IMR-90 (cell line): ENCODE results near the gene SERPINA10. TPM values are rescaled to one million over a fixed set of nuclear protein-coding genes. Genes with fewer than 3 reads are reported as not detected.

Experiments
- ATAC-seq: fragments of 200-7000 bp; cut with Tn5 transposase; 2 replicates; pipeline ENCODE4 v1.9.1; 2020; ENCODE audit warnings: low read depth, mild to moderate bottlenecking, moderate library complexity
- BruUV-seq: library from RNA; stranded (reverse); fragments of 400-500 nt; replicated peaks from 2 replicates; lab custom pipeline; 2021; lab: Mats Ljungman, UMichigan
- CTCF ChIA-PET: fragments of 300-600 bp; formaldehyde crosslinking; extraction: SDS; loops from one replicate; lab custom pipeline; 2021; ENCODE audit warnings: antibody characterized with exemption; lab: Yijun Ruan, JAX
- POLR2A ChIA-PET: fragments of 300-600 bp; sonication (Branson Sonifier 250); formaldehyde crosslinking; loops from one replicate; lab custom pipeline; 2022; ENCODE audit warnings: antibody characterized with exemption; ENCODE audit not compliant: unreplicated experiment; lab: Charles Lee
- DNase-seq: peaks from one replicate; pipeline ENCODE4 v3.0.0; 2013
- H2AFZ ChIP-seq: replicated peaks from 2 replicates; pipeline ENCODE3; 2013; ENCODE audit warnings: low read length, mild to moderate bottlenecking; ENCODE audit not compliant: poor library complexity
- H2AK5ac ChIP-seq: 2 replicates; pipeline ENCODE4 v1.6.1; 2013; ENCODE audit warnings: low read depth, low read length, inconsistent platforms
- H2AK9ac ChIP-seq: replicated peaks from 2 replicates; pipeline ENCODE3; 2013; ENCODE audit warnings: mild to moderate bottlenecking, low read depth, low read length, moderate library complexity; ENCODE audit not compliant: poor library complexity
- H2BK120ac ChIP-seq: 2 replicates; pipeline ENCODE4 v1.6.1; 2013; ENCODE audit warnings: low read depth, low read length, inconsistent platforms
- H2BK15ac ChIP-seq: 3 replicates; pipeline ENCODE4 v1.6.1; 2013; ENCODE audit warnings: low read depth, low read length, inconsistent platforms
- H2BK20ac ChIP-seq: 2 replicates; pipeline ENCODE4 v1.6.1; 2013; ENCODE audit warnings: low read depth, mild to moderate bottlenecking, inconsistent platforms, low read length, moderate library complexity
- H2BK5ac ChIP-seq: 2 replicates; pipeline ENCODE4 v1.6.1; 2013; ENCODE audit warnings: mild to moderate bottlenecking, low read depth, low read length, inconsistent platforms; ENCODE audit not compliant: poor library complexity, severe bottlenecking
- H3K14ac ChIP-seq: replicated peaks from 2 replicates; pipeline ENCODE4 v1.6.1; 2013; ENCODE audit warnings: low read depth, low read length, inconsistent platforms
- H3K18ac ChIP-seq: 2 replicates; pipeline ENCODE4 v1.6.1; 2013; ENCODE audit warnings: low read depth, low read length, control low read depth
- H3K23ac ChIP-seq: 2 replicates; pipeline ENCODE4 v1.6.1; 2013; ENCODE audit warnings: low read depth, low read length, inconsistent platforms
- H3K27ac ChIP-seq: 2 replicates; pipeline ENCODE4 v1.5.1; 2013; ENCODE audit warnings: mild to moderate bottlenecking, control low read depth, low read length; ENCODE audit not compliant: insufficient read depth
- H3K27me3 ChIP-seq: 2 replicates; pipeline ENCODE4 v1.6.1; 2013; ENCODE audit warnings: low read length; ENCODE audit not compliant: control insufficient read depth, insufficient read depth
- H3K36me3 ChIP-seq: 2 replicates; pipeline ENCODE4 v1.6.1; 2013; ENCODE audit warnings: low read length, mixed read lengths; ENCODE audit not compliant: control insufficient read depth, insufficient read depth
- H3K4ac ChIP-seq: 2 replicates; pipeline ENCODE4 v1.6.1; 2013; ENCODE audit warnings: low read depth, low read length, inconsistent platforms
- H3K4me1 ChIP-seq: 2 replicates; pipeline ENCODE4 v1.6.1; 2013; ENCODE audit warnings: low read length, mixed read lengths; ENCODE audit not compliant: control insufficient read depth, insufficient read depth
- H3K4me2 ChIP-seq: 2 replicates; pipeline ENCODE4 v1.6.1; 2013; ENCODE audit warnings: low read depth, mild to moderate bottlenecking, control low read depth, low read length, moderate library complexity
- H3K4me3 ChIP-seq: 2 replicates; pipeline ENCODE4 v1.5.1; 2013; ENCODE audit warnings: low read depth, mild to moderate bottlenecking, control low read depth, low read length, moderate library complexity; ENCODE audit not compliant: insufficient read depth
- H3K56ac ChIP-seq: 2 replicates; pipeline ENCODE4 v1.6.1; 2013; ENCODE audit warnings: low read length, inconsistent platforms; ENCODE audit not compliant: insufficient read depth; ENCODE audit errors: extremely low read depth
- H3K79me1 ChIP-seq, 2 experiments: 2 replicates each; pipeline ENCODE4 v1.6.1; 2013; ENCODE audit warnings: low read length in 2 of 2, inconsistent platforms in 1 of 2, low read depth in 1 of 2
- H3K9ac ChIP-seq: 2 replicates; pipeline ENCODE4 v1.6.1; 2013; ENCODE audit warnings: low read depth, low read length, control low read depth
- H3K9me1 ChIP-seq: 2 replicates; pipeline ENCODE4 v1.6.1; 2013; ENCODE audit warnings: low read length, inconsistent platforms; ENCODE audit not compliant: insufficient read depth
- H3K9me3 ChIP-seq: 2 replicates; pipeline ENCODE4 v1.6.1; 2013; ENCODE audit warnings: low read length; ENCODE audit not compliant: control insufficient read depth, insufficient read depth
- H4K20me1 ChIP-seq: 2 replicates; pipeline ENCODE4 v1.6.1; 2013; ENCODE audit warnings: low read length, inconsistent platforms; ENCODE audit not compliant: insufficient read depth
- H4K5ac ChIP-seq: 2 replicates; pipeline ENCODE4 v1.6.1; 2013; ENCODE audit warnings: mild to moderate bottlenecking, low read depth, low read length, control low read depth
- H4K8ac ChIP-seq, 2 experiments: 2 replicates each; pipeline ENCODE4 v1.6.1; 2013; ENCODE audit warnings: low read depth in 2 of 2, low read length in 2 of 2, control low read depth in 1 of 2, inconsistent platforms in 1 of 2
- H4K91ac ChIP-seq: 2 replicates; pipeline ENCODE4 v1.6.1; 2013; ENCODE audit warnings: low read depth, low read length, inconsistent platforms; ENCODE audit not compliant: insufficient read depth
- BHLHE40 ChIP-seq: fragments of 150-350 bp; IDR thresholded peaks from 2 replicates; pipeline ENCODE4 v1.6.1; 2016; ENCODE audit warnings: mild to moderate bottlenecking, low read depth, low read length
- CEBPB ChIP-seq: IDR thresholded peaks from 2 replicates; pipeline ENCODE4 v1.6.1; 2012; ENCODE audit warnings: low read depth, low read length, improper control_type of control experiment
- CHD1 ChIP-seq: IDR thresholded peaks from 2 replicates; pipeline ENCODE4 v1.6.1; 2012; ENCODE audit warnings: low read depth, low read length, improper control_type of control experiment
- FOS ChIP-seq: fragments of 150-350 bp; IDR thresholded peaks from 2 replicates; pipeline ENCODE4 v1.6.1; 2016; ENCODE audit warnings: low read depth, low read length
- MAFK ChIP-seq: IDR thresholded peaks from 2 replicates; pipeline ENCODE4 v1.6.1; 2012; ENCODE audit warnings: low read depth, low read length, improper control_type of control experiment
- MAZ ChIP-seq: IDR thresholded peaks from 2 replicates; pipeline ENCODE4 v1.6.1; 2012; ENCODE audit warnings: low read depth, mild to moderate bottlenecking, low read length, improper control_type of control experiment, moderate library complexity, borderline replicate concordance
- MXI1 ChIP-seq: IDR thresholded peaks from 2 replicates; pipeline ENCODE4 v1.6.1; 2012; ENCODE audit warnings: low read depth, mild to moderate bottlenecking, low read length, moderate library complexity, borderline replicate concordance
- NFE2L2 ChIP-seq: fragments of 150-350 bp; IDR thresholded peaks from 2 replicates; pipeline ENCODE4 v1.6.1; 2016; ENCODE audit warnings: low read depth, mild to moderate bottlenecking, low read length
- POLR2A ChIP-seq: IDR thresholded peaks from 2 replicates; pipeline ENCODE4 v1.6.1; 2012; ENCODE audit warnings: mild to moderate bottlenecking, low read depth, low read length
- RAD21 ChIP-seq: IDR thresholded peaks from 2 replicates; pipeline ENCODE4 v1.6.1; 2012; ENCODE audit warnings: low read length, improper control_type of control experiment
- RCOR1 ChIP-seq: IDR thresholded peaks from 2 replicates; pipeline ENCODE4 v1.6.1; 2012; ENCODE audit warnings: mild to moderate bottlenecking, low read length, improper control_type of control experiment; ENCODE audit not compliant: insufficient replicate concordance
- RFX5 ChIP-seq: IDR thresholded peaks from 2 replicates; pipeline ENCODE4 v1.8.0; 2012; ENCODE audit warnings: low read depth, mild to moderate bottlenecking, low read length, moderate library complexity
- SMC3 ChIP-seq: fragments of 150-350 bp; IDR thresholded peaks from 2 replicates; pipeline ENCODE4 v1.6.1; 2016; ENCODE audit warnings: low read depth, mild to moderate bottlenecking, antibody characterized with exemption, low read length, moderate library complexity
- USF2 ChIP-seq: fragments of 150-350 bp; IDR thresholded peaks from 2 replicates; pipeline ENCODE4 v1.6.1; 2017; ENCODE audit warnings: mild to moderate bottlenecking, antibody characterized with exemption, low read length, low read depth
- WGBS, 2 experiments: methylation state at CpG; one replicate each; pipeline versions ENCODE4 v1.1.5 to v1.1.7; 2013; ENCODE audit warnings: missing lambda C conversion rate in 2 of 2; ENCODE audit not compliant: insufficient read length in 1 of 2; ENCODE audit errors: extremely low coverage in 2 of 2; 5-methylcytosine and 5-hydroxymethylcytosine counted together
- dilution Hi-C: fragments of 300-500 bp; cut with HindIII; formaldehyde crosslinking; loops from one replicate; pipeline ENCODE4 v1.14.3; 2018; ENCODE audit warnings: low sequenced_read_pairs; ENCODE audit not compliant: unreplicated experiment
- in situ Hi-C: fragments of 300-500 bp; cut with MboI; formaldehyde crosslinking; loops from 3 replicates; pipeline ENCODE4 v1.14.3; 2019; ENCODE audit warnings: low sequenced_read_pairs, inconsistent platforms, mixed read lengths
- intact Hi-C: fragments of 100-400 bp; cut with micrococcal nuclease; formaldehyde crosslinking; loops from 2 replicates; pipeline ENCODE4 v1.10.0; 2022
- polyA plus RNA-seq, 3 experiments: library from polyadenylated mRNA; depleted of rRNA; stranded (reverse); fragments of >200 nt; gene quantifications; 2 replicates each; pipeline ENCODE4 v1.2.3, GENCODE V29; 2012; ENCODE audit warnings: low replicate concordance in 1 of 3
- total RNA-seq: library from RNA; depleted of rRNA; stranded (reverse); fragments of >200 nt; gene quantifications from 2 replicates; pipeline ENCODE4 v1.2.3, GENCODE V29; 2012
- TF ChIP-seq, protein P1 (sequence below): fragments of 150-350 bp; IDR thresholded peaks from 2 replicates; pipeline ENCODE4 v1.6.1; 2016; ENCODE audit warnings: low read depth, mild to moderate bottlenecking, low read length, moderate library complexity, borderline replicate concordance
- TF ChIP-seq, protein P2 (sequence below): conservative IDR thresholded peaks from 2 replicates; pipeline ENCODE4 v1.5.1; 2012; ENCODE audit warnings: mild to moderate bottlenecking, low read depth, low read length, improper control_type of control experiment

SERPINA10 gene
- total and polyA plus RNA-seq, 2 of the 4 experiments (the other 2 are of a cell fraction): not detected

- no peak overlapping the region for H2BK20ac ChIP-seq
- H2AK9ac ChIP-seq: peak overlapping the region; percentile 45
- intact Hi-C loops (no loop called here), in situ Hi-C loops (no loop called here), dilution Hi-C loops (no loop called here)
- H2AFZ ChIP-seq: no peak overlapping the region
- H3K56ac ChIP-seq: no peak overlapping the region
- no peak overlapping the region for H2BK15ac ChIP-seq
- H3K4me1 ChIP-seq: no peaks in the 10 kb centered on the region
- H2AK5ac ChIP-seq: no peak overlapping the region
- H3K79me1 ChIP-seq: no peaks in the 10 kb centered on the region
- TF ChIP-seq SMC3: no peak
- no peak for TF ChIP-seq RFX5
- no peak for TF ChIP-seq USF2
- no peak for TF ChIP-seq MXI1
- no peak for TF ChIP-seq CEBPB
- TF ChIP-seq, protein P1, sequence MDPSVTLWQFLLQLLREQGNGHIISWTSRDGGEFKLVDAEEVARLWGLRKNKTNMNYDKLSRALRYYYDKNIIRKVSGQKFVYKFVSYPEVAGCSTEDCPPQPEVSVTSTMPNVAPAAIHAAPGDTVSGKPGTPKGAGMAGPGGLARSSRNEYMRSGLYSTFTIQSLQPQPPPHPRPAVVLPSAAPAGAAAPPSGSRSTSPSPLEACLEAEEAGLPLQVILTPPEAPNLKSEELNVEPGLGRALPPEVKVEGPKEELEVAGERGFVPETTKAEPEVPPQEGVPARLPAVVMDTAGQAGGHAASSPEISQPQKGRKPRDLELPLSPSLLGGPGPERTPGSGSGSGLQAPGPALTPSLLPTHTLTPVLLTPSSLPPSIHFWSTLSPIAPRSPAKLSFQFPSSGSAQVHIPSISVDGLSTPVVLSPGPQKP: no peak
- no peak for TF ChIP-seq RAD21
- TF ChIP-seq, protein P2, sequence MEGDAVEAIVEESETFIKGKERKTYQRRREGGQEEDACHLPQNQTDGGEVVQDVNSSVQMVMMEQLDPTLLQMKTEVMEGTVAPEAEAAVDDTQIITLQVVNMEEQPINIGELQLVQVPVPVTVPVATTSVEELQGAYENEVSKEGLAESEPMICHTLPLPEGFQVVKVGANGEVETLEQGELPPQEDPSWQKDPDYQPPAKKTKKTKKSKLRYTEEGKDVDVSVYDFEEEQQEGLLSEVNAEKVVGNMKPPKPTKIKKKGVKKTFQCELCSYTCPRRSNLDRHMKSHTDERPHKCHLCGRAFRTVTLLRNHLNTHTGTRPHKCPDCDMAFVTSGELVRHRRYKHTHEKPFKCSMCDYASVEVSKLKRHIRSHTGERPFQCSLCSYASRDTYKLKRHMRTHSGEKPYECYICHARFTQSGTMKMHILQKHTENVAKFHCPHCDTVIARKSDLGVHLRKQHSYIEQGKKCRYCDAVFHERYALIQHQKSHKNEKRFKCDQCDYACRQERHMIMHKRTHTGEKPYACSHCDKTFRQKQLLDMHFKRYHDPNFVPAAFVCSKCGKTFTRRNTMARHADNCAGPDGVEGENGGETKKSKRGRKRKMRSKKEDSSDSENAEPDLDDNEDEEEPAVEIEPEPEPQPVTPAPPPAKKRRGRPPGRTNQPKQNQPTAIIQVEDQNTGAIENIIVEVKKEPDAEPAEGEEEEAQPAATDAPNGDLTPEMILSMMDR: no peak
- no peak for TF ChIP-seq POLR2A
- TF ChIP-seq BHLHE40: no peak
- TF ChIP-seq MAFK: no peak
- TF ChIP-seq RCOR1: no peak
- no peak for TF ChIP-seq CHD1
- no peak for TF ChIP-seq MAZ
- TF ChIP-seq FOS: no peak
- no peak for TF ChIP-seq NFE2L2
- H3K27ac ChIP-seq: no peak overlapping the region
- H3K4me3 ChIP-seq: no peak overlapping the region
- H4K5ac ChIP-seq: no peak overlapping the region
- DNase-seq (peak; percentile 27), ATAC-seq (no peak)
- no peak overlapping the region for H3K23ac ChIP-seq
- no peak overlapping the region for H3K9ac ChIP-seq
- no peak overlapping the region for H3K4me2 ChIP-seq
- no peak overlapping the region for H3K18ac ChIP-seq
- no peaks in the 10 kb centered on the region for H4K20me1 ChIP-seq
- H3K9me3 ChIP-seq: no peaks in the 10 kb centered on the region; the same call in 1 of the 2 replicates
- BruUV-seq: no TSS peak
- H3K27me3 ChIP-seq: no peaks in the 10 kb centered on the region
- no peaks in the 10 kb centered on the region for H3K9me1 ChIP-seq
- no peak overlapping the region for H4K8ac ChIP-seq
- H3K36me3 ChIP-seq: no peaks in the 10 kb centered on the region
- 52% methylated on average over 5 of the region's 8 CpGs; no CpG with 5 or more reads in 1 of the 2 experiments for WGBS, 2 experiments
- no peak overlapping the region for H3K14ac ChIP-seq
- H3K4ac ChIP-seq: no peak overlapping the region
- no peak overlapping the region for H2BK5ac ChIP-seq
- POLR2A ChIA-PET: no interaction called here
- H4K91ac ChIP-seq: no peak overlapping the region
- H2BK120ac ChIP-seq: no peak overlapping the region
- CTCF ChIA-PET: no interaction called here
Measured at GRCh38 chr14:94313991-94314655, 21.1 kb upstream of the SERPINA10 start.
